GM19239 (cell line): Measurements from ENCODE around the gene GHRH.
A peak's percentile ranks its signal among the peaks of the same experiment; 100 is the strongest.

Experiments
- DNase-seq: peaks from one replicate; pipeline ENCODE4 v3.0.0; 2011; ENCODE audit warnings: low spot score; ENCODE audit not compliant: insufficient read length
- FAIRE-seq: peaks from 2 replicates; lab custom pipeline; 2011; peaks lifted over from hg19 to GRCh38; lab: Jason Lieb, UNC

The GHRH gene

DNA sequence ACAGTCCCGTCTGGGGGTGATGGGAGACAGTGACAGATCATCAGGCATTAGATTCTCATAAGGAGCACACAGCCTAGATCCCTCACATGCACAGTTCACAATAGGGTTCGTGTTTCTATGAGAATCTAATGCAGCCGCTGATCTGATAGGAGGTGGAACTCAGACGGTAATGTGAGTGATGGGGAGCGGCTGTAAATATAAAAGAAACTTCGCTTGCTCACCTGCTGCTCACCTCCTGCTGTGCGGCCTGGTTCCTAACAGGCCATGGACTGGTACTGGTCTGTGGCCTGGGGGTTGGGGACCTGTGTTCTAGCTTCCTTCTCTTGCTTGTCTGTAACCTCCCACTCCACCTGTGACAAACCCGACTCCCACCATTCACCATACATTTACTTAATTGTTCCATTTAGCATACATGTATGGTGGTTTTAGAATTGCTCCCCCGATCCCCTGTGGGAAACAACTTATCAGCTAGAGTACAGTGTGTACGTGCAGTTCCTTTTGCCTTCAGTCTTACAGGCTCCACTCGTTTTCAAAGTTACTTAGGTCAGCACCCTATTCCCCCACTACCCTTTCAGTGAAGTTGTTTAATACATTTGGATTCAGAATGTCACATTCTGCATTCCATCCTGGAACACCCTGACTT, 31.8 kb upstream of the GHRH start:
- no peak for DNase-seq
- FAIRE-seq = no peak

DNA sequence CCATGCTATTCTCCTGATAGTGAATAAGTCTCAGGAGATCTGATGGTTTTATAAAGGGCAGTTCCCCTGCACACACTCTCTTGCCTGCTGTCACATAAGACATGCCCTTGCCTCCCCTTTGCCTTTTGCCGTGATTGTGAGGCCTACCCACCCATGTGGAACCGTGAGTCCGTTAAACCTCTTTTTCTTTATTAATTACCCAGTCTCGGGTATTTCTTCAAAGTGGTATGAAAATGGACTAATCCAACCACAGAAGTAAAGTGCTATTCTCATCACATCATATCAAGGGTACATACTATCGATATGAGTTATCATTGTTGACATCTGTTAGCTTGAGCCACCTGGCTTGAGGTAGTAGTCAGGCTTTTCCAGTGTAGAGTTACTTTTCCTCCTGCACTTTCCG, 30.1 kb upstream of the GHRH start:
- peak; percentile 26 for FAIRE-seq
- no peak for DNase-seq

DNA sequence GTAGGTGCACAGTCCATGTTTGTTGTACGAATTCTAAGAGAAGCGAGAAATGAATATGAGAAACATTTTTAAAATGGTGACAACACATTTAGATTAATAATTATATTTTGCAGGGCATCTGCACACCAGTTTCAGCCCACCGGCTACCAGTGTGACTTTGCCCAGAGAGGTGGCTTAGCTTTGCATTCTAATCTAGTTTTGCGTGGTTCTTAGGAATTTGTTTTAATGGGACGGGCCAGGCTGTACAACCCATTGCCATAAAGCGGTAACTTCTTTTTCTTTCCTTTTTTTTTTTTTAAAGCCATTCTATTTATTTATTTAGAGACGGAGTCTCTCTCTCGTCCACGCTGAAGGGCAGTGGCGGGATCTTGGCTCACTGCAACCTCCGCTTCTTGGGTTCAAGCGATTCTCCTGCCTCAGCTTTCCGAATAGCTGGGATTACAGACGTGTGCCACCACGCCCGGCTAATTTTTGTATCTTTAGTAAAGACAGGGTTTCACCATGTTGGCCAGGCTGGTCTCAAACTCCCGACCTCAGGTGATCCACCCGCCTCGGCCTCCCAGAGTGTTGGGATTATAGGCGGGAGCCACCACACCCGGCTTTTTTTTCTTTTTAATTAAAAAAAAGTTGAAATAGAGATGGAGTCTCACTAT, 28.7 kb upstream of the GHRH start:
- FAIRE-seq (no peak), DNase-seq (no peak)

DNA sequence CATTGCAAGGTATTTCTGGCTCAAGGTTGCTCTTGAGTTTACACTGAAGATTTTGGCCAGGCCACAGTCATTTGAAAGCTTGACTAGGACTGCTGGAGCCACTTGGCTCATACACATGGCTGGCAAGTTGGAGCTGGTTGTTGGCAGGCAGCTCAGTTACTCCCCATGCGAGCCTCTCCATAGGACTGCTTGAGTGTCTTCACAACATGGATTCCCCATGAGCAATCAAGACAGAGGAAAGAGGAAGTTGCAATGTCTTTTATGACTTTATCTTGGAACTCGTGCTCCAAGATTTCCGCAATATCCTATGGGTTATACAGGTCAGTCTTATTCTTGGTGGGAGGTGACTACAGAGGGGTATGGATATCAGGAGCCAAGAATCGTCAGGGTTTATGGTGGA, 26.5 kb upstream of the GHRH start:
- DNase-seq = no peak
- no peak for FAIRE-seq

DNA sequence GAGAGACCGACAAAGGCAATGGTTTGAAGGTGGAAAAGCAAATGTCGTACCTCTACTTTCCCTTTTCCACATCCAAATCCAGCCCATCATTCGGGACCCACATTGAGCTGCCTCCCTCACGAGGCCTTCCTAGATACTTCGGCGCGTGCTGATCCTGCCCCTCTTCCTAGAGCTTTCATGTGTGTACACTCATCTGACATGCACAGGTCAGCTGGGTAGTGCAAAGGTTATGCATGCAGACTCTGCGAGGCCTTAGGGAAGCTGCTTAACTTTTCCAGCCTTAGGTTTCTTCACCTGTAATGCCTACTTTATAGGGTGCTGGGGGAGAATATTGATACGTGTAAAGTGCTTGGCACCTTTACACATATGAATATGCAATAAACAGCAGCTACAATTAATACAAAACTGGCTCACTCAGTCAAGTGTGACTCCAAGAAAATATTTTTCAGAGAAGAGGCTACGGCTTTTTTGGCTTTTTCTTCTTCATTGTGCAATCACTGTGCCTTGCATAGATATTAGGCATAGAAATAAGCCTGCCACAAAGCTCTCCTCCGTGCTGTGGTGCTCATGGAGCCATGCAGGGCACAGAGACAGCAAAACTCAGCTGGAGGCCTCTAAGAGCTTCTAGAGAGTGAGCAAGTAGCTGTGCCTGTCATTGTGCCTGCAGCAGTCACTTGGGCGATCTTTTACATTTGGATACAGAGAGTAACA, 24.2 kb upstream of the GHRH start:
- FAIRE-seq = no peak
- no peak for DNase-seq

DNA sequence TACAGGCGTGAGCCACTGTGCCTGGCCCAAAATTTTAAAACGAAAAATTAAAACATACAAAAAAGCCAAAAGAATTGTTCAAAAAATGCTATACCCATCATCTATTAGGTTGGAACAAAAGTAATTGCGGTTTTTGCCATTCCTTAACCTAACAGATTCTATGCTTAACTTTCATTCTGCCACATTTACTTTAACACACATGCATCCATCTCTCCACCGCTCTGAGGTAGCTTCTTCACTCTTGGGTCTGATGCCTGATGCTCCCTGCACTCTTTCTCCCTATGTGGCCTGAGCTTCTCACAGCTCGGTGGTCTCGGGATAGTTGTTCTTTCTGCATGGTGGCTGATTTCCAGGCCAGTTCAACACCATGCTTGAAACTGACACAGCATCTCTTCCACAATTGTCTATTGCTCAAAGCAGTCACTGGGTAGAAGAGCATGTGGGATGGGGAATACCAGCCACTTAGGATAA, 23.1 kb upstream of the GHRH start:
- no peak for FAIRE-seq
- DNase-seq = no peak

DNA sequence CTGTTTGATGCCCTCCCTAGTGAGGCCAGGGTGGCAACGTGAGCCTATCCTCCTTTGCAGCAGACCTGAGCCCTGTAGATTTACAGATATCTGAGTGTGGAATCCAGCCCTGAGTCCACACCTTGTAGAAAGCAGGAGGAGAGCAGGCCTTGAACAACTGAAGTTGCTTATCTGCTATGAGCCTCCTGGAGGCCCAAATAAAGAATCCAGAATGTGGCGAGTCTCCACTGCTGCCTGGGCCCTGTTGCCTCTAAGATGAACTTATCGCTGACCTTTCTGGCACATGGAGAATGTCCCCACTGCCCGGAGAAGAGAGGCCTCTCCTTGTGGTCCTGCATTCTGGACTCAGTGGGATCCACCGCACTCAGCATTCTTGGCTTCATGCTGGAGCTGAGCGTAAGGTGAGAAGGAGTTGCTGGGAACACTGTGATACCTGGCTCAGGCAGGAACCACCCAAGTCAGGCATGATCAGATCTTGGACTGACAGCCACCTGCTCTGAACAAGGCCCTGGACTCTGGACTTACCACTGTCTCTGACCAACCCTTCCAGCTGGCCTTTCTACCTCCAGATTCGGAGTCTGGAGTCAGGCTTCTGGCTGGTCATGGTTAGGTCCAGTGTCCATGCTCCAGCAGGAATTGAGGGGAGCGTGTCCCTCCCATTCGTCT, 22.0 kb upstream of the GHRH start:
- FAIRE-seq (no peak), DNase-seq (no peak)

DNA sequence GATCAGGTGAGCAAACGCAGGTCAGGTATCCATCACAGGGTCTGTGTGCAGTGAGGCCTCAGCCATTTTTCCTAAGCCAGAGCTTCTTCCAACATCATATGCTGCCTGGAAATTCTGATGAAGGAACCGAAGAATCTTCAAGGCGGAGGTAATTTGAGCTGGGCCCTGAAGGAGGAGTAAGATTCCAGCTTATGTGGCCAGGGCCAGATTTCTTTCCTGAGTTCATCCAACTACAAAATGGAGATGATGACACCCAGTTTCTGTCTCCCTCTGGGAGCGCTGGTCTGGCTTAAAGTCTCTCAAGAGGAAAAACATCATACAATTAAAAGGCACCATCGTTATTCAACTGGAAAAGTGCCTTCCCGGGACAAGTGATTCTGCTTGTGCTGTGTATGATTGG, 20.9 kb upstream of the GHRH start:
- DNase-seq (no peak), FAIRE-seq (no peak)

DNA sequence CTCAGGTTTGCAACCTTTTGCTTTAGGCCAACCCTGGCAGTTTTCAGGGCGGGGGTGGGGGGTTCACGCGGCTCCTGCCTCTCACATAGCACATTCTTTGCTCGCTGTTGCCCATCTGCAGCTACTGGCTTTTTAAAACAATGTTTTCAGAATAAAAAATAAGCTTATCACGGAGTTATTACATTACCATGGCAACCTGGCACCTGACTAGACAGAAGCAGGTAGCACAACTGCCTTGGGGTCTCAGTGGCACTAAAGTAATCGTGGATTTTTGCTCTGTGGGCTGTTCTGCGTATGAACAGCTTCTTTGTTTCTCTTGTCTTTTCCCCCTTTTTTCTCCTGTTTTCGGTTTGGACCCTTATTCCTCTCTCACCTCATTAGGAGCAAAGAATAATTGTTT, 18.8 kb upstream of the GHRH start:
- DNase-seq = no peak
- FAIRE-seq = no peak

DNA sequence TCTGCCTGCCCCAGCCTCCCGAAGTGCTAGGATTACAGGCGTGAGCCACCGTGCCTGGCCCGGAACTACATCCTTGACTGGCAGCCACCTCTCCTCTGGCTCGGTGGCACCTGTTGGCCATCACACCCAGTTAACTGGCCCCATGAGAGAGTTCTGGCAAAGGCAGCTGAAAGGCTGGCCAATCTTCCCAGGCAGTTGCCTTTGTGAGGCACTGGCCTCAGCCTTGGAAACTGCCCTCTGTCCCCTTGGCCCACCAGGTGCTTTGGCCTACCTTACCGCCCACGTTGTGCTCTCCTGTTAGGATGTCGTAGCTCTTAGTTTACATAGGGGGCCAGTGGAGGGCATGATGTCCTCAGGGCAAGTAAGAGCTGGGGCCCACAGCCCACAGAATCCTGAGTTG, 18.2 kb upstream of the GHRH start:
- no peak for FAIRE-seq
- DNase-seq = no peak

DNA sequence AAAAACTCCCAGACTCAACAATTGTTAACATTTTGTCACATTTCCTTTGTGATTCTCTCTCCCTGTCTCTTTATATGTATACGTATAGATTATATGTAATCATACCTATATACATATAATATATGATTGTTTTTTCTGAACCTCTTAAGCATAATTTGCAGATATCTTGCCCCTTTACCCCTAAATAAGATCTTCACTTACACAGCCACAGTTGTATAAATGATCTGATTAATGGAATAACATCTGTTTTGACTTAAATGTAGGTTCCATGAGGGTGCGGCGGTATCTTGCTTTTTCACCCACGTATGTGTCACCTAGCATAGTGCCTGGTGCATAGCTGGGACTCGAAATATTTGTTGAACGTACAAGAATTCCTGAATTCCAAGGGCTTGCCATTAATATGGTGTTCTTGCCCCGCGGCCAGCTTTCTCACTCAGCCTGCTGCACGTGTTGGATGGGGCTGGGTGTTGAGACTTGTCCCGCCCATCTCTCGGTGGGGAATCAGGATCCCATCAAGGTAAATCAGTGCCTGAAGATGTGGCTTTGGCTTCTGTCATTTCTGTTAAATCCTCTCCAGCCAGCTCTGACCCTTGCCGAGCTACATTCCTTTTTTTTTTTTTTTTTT, 17.5 kb upstream of the GHRH start:
- FAIRE-seq (no peak), DNase-seq (no peak)

DNA sequence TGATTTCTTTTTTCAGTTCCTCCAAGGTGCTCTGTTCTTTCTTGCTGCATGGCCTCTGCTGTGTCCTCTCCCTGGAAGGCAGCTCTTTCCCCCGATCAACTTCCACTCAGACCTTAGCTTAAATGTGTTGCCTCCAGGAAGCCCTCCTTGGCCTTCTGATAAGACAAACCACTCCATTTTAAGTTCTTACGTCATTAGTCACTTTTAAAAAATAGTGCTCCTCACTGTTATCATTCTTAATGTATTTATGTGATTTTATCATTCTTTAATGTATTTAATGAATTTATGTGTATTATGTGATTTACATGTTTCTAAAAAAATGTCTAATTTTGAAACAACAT, 15.6 kb upstream of the GHRH start:
- no peak for FAIRE-seq
- no peak for DNase-seq

DNA sequence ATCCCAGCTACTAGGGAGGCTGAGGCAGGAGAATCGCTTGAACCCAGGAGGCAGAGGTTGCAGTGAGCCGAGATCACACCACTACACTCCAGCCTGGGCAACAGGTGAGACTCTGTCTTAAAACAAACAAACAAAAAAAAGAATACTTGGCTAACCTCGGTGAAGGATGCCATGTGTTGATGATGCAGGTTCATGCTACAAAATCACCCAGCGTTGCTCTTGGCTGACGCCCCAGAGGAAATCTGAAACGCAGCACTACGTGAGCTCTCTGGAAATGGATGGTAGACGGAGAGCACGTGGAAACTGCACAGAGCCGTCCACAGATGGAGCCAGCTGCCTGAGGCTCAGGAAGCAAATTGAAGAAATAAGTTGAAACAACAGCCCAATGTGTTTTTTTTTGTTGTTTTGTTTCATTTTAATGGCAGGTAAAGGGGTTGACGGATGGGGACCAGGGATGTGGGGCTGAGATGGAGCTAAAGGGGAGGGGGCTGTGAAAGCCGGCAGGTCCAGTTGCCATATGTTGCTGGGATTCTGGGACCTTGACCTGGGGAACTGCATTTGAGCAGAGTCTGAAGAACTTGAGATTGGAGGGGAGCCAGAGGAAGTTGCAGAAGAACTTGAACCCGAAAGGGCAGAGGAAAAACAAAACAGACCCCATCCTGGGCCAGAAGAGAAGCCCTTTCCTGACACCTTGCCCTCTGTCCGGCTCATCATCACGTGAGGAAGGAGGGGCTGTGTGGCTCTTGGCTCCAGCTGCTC, 15.1 kb upstream of the GHRH start:
- peak; percentile 97 for FAIRE-seq
- peak; percentile 61 for DNase-seq

DNA sequence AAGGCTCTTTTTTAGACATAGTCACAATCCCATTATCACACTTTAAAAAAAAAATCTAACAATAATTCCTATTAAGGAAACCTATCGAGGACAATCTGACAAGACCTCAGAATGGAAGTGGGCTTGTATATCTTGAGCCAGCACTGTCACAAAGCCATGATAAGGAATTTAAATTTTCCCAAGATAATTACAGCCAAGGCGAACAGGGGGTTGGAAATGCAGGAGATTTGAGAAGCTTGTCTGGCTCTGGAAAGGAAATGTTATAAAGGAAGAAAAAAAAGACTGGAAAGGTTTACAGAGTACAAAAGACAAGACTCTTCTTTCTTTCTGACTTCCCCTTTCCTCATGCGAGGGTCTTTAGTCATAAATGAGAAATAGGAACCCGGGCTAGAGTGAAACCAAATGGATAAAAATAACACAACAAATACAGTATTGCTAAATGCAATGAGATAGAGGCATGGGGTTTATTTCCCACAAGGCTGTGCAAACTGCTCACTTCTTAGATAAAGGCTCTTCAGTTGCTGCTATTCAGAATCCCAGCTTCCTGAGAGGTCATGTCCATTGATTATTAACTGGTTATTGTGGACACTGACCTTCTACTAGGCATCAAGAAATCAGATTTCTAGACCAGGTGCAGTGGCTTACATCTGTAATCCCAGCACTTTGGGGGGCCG, 13.4 kb upstream of the GHRH start:
- FAIRE-seq (no peak), DNase-seq (no peak)

DNA sequence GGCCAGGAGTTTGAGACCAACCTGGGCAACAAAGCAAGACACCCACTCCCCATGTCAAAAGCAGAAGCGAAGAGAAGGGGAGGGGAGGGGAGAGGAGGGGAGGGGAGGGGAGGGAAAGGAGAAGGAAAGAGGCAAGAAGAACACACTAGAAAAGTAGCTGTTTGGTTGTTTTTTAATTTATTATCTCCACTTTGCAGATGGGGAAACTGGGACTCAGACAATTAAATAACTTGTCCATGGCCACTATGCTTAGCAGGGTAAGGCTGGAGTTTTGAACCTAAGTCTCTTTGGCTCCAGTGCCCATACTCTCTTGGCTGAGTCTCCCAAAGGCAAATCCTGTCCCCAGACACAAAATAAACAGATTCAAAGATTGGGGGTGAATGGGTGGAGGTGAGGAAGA, 12.4 kb upstream of the GHRH start:
- no peak for DNase-seq

DNA sequence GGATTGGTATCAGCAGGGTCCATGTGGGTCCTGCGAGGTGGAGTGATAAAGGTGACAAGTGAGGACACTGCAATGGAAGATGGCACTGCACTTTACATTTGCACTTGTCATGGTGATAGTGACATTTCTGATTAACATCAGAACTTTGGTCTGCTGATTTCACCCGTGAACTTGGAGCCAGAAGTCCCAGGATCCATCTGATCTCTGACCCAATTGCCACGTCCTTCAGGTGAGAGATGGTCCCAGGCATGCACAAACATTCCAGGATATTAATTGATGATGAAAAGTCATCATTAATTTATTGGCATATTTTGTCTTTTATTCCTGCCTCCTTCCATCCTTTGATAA, 9.8 kb upstream of the GHRH start:
- FAIRE-seq (no peak), DNase-seq (no peak)

More for the DNA sequence above, 12.4 kb upstream of the GHRH start:
- FAIRE-seq = no peak

DNA sequence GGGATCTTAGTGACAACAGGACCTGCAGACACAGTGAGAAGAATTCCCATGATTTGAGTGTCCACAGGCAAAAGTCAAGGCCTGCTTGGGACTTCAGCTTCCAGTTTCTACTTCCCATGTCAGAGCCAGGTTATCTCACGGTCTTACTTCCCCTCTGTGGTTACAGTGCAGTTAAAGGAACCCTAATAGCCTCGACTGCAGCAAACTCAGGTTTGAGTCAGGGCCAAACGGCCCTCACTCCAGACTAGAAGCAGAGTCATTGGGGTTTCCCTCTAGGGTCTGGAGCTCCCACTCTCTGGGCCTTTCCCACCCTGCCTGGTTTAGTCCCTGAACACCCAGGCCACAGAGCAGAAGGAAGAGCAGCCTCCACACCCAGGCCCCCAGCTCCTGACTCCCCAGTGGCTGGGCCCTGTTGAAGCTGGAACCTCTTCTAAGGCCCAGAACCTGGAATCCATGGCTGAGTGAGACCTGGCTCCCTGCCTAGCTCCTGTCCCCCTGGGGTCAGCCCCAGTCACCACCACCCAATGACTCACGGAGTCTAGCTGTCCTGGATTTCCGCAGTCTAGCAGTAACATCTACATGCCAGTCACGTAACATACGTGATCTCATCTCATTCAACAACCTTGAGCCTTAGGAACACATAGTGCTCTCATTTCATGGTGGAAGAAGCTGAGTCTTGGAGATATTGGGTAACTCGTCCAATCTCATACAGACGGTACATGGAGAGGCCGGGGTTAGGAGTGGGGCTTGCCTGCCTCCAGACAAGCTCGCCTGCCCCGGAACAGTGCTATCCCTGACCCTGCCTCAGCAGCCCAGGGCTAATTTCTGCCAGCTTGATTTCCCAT, 9.2 kb upstream of the GHRH start:
- FAIRE-seq = peak; percentile 84
- peak; percentile 28 for DNase-seq

DNA sequence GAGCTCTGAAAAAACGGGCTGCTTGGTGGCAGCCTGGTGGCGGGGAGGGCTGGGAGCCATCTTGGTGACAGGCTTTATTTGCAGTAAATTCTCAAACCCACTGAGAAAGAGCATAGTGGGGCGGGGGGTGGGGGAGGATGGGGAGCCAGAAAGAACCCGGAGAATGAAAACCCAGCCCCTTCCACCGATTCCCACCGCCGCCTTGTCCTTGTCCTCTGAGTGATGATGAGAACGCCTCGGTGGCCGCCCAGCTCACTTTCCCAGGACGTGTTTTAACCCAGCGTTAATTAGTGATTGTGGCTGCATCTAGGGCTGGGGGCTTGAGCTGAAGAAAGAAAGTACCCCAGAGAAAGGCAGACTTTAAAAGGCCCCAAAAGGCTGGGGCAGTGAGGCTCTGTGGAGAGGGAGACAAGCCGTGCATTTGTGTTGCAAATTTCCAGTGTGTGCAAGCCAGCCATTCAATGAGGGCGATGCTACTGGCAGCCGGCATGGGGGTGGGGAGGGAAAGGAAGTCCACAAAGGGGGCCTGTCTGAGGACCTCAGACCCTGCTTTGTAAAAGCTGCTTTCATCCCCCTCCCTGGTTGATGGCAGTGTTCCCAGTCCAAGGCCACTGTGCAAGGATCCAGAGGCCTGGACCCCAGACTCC, 6.2 kb upstream of the GHRH start:
- FAIRE-seq (no peak), DNase-seq (no peak)
